HepG2 (cell line): ENCODE data around the gene CLEC16A. TPM values are rescaled to one million over a fixed set of nuclear protein-coding genes. Genes with fewer than 3 reads are reported as not detected.

ENCODE experiments used
- ATAC-seq: fragments of 200-7000 bp; cut with Tn5 transposase; 3 replicates; pipeline ENCODE4 v1.9.1; 2020; ENCODE audit warnings: mild to moderate bottlenecking, moderate library complexity
- BruUV-seq: library from RNA; stranded (reverse); fragments of 400-500 nt; replicated peaks from 2 replicates; lab custom pipeline; 2021; lab: Mats Ljungman, UMichigan
- CTCF ChIA-PET: fragments of 300-600 bp; formaldehyde crosslinking; extraction: SDS; loops from one replicate; lab custom pipeline; 2021; ENCODE audit warnings: low total read pairs, inconsistent platforms, low intra/inter-chr PET ratio; lab: Yijun Ruan, JAX
- POLR2A ChIA-PET: fragments of 350-600 bp; sonication (Branson Sonifier 250); formaldehyde crosslinking; loops from one replicate; lab custom pipeline; 2020; ENCODE audit warnings: antibody characterized with exemption, inconsistent platforms; lab: Yijun Ruan, JAX
- DNase-seq: peaks from one replicate; pipeline ENCODE4 v3.0.0-alpha.2; 2015; ENCODE audit warnings: low spot score
- FAIRE-seq: peaks from 3 replicates; lab custom pipeline; 2011; peaks lifted over from hg19 to GRCh38; lab: Jason Lieb, UNC
- H2AFZ ChIP-seq: one replicate; pipeline ENCODE4 v1.6.1; 2011; ENCODE audit warnings: low read length, inconsistent platforms
- H3K27ac ChIP-seq: fragments of 300-600 bp; 3 replicates; pipeline ENCODE4 v1.8.0; 2011; ENCODE audit warnings: mixed run types, mild to moderate bottlenecking, mixed read lengths, low read length, inconsistent platforms; ENCODE audit not compliant: insufficient read depth; ENCODE audit errors: extremely low read length
- H3K27me3 ChIP-seq, 2 experiments: fragments of 200-600 bp in 1 of 2; 2 replicates in 1 of 2; 3 replicates in 1 of 2; pipeline versions ENCODE4 v1.6.0 to v1.8.0; 2011; ENCODE audit warnings: low read length in 2 of 2, mild to moderate bottlenecking in 2 of 2, moderate library complexity in 2 of 2, inconsistent platforms in 1 of 2; ENCODE audit not compliant: insufficient read depth in 2 of 2, control insufficient read depth in 1 of 2
- H3K36me3 ChIP-seq, 2 experiments: fragments of 200-600 bp in 1 of 2; replicated peaks in 1 of 2; 2 replicates in 1 of 2; 3 replicates in 1 of 2; pipeline versions ENCODE4 v1.5.1 to v1.8.0; 2011; ENCODE audit warnings: low read length in 2 of 2, inconsistent platforms in 1 of 2; ENCODE audit not compliant: insufficient read depth in 2 of 2, control insufficient read depth in 1 of 2
- H3K4me1 ChIP-seq: 2 replicates; pipeline ENCODE4 v1.5.1; 2012; ENCODE audit warnings: low read length, inconsistent platforms; ENCODE audit not compliant: insufficient read depth
- H3K4me2 ChIP-seq: 2 replicates; pipeline ENCODE4 v1.6.0; 2011; ENCODE audit warnings: low read depth, low read length, inconsistent platforms
- H3K4me3 ChIP-seq, 3 experiments: fragments of 200-600 bp in 1 of 3; sonication (generic), shearing (Covaris generic) in 1 of 3; replicated peaks in 1 of 3; 2 replicates each; pipeline ENCODE4 v1.5.1; 2011 to 2016; ENCODE audit warnings: low read length in 3 of 3, inconsistent platforms in 2 of 3, low read depth in 2 of 3, mild to moderate bottlenecking in 2 of 3, control low read depth in 1 of 3, mixed read lengths in 1 of 3; ENCODE audit not compliant: insufficient read depth in 1 of 3
- H3K79me2 ChIP-seq: one replicate; pipeline ENCODE4 v1.6.1; 2011; ENCODE audit warnings: low read length, inconsistent platforms; ENCODE audit not compliant: insufficient read depth
- H3K9ac ChIP-seq: 2 replicates; pipeline ENCODE4 v1.6.0; 2011; ENCODE audit warnings: mild to moderate bottlenecking, low read depth, low read length, inconsistent platforms; ENCODE audit not compliant: insufficient read depth
- H3K9me3 ChIP-seq: 2 replicates; pipeline ENCODE4 v1.5.1; 2012; ENCODE audit warnings: mild to moderate bottlenecking, low read length
- H4K20me1 ChIP-seq: 2 replicates; pipeline ENCODE4 v1.6.0; 2011; ENCODE audit warnings: inconsistent platforms, mild to moderate bottlenecking, low read length, moderate library complexity; ENCODE audit not compliant: insufficient read depth
- ATF1 ChIP-seq: IDR thresholded peaks from 2 replicates; pipeline ENCODE4 v1.6.1; 2016; ENCODE audit warnings: mild to moderate bottlenecking, control low read depth
- KMT2B ChIP-seq: IDR thresholded peaks from 2 replicates; pipeline ENCODE4 v1.6.1; 2016; ENCODE audit warnings: missing genetic modification reagents, missing compliant biosample characterization
- NFE2L1 ChIP-seq: sonication (generic); formaldehyde crosslinking; IDR thresholded peaks from 2 replicates; pipeline ENCODE4 v1.4.0; 2020; ENCODE audit warnings: missing genetic modification reagents, mild to moderate bottlenecking, borderline replicate concordance
- SP2 ChIP-seq: sonication (generic); formaldehyde crosslinking; IDR thresholded peaks from 2 replicates; pipeline ENCODE4 v1.5.1; 2020; ENCODE audit warnings: mild to moderate bottlenecking, missing genetic modification reagents
- TEAD2 ChIP-seq: sonication (generic); formaldehyde crosslinking; IDR thresholded peaks from 2 replicates; pipeline ENCODE4 v1.9.0; 2021; ENCODE audit warnings: missing genetic modification reagents
- ZNF337 ChIP-seq: sonication (generic); formaldehyde crosslinking; IDR thresholded peaks from 2 replicates; pipeline ENCODE4 v1.5.1; 2020; ENCODE audit warnings: missing genetic modification reagents, low read depth, mild to moderate bottlenecking, borderline replicate concordance
- ZNF468 ChIP-seq: sonication (generic); formaldehyde crosslinking; IDR thresholded peaks from 2 replicates; pipeline ENCODE4 v1.8.0; 2022; ENCODE audit warnings: mild to moderate bottlenecking, moderate library complexity, missing genetic modification reagents
- ZNF605 ChIP-seq: sonication (generic); formaldehyde crosslinking; IDR thresholded peaks from 2 replicates; pipeline ENCODE4 v1.8.0; 2022; ENCODE audit warnings: mild to moderate bottlenecking, missing genetic modification reagents
- ZNF75D ChIP-seq: sonication (generic); formaldehyde crosslinking; IDR thresholded peaks from 2 replicates; pipeline ENCODE4 v1.8.1; 2023; ENCODE audit warnings: missing genetic modification reagents, mild to moderate bottlenecking, borderline replicate concordance
- ZNF839 ChIP-seq: sonication (generic); formaldehyde crosslinking; IDR thresholded peaks from 2 replicates; pipeline ENCODE4 v1.4.0; 2020; ENCODE audit warnings: missing genetic modification reagents, mild to moderate bottlenecking, borderline replicate concordance
- WGBS: methylation state at CpG from one replicate; pipeline ENCODE4 v1.1.6; 2017; ENCODE audit warnings: low lambda C conversion rate; 5-methylcytosine and 5-hydroxymethylcytosine counted together
- in situ Hi-C: cut with HindIII; loops from 2 replicates; pipeline ENCODE4 v1.10.0; 2017; ENCODE audit warnings: low pct_unique_long_range_greater_than_20kb; ENCODE audit not compliant: extremely low pct_ligation_motif_present
- intact Hi-C: fragments of 100-400 bp; cut with micrococcal nuclease; formaldehyde crosslinking; loops from one replicate; pipeline ENCODE4 v1.10.0; 2022; ENCODE audit not compliant: unreplicated experiment
- polyA plus RNA-seq, 8 experiments: library from polyadenylated mRNA; depleted of rRNA in 3 of 8; stranded (reverse) in 7 of 8; unstranded in 1 of 8; fragments of >200 nt; fragmentation: Illumina TruSeq in 4 of 8; extraction: Trizol in 4 of 8; gene quantifications; 2 replicates each; pipeline versions ENCODE4 v1.2.1 to v1.2.3, GENCODE V29; 2011 to 2016; ENCODE audit warnings: low read depth in 4 of 8, missing spikeins in 1 of 8, mixed read lengths in 1 of 8; ENCODE audit not compliant: insufficient read depth in 1 of 8
- total RNA-seq, 5 experiments: library from RNA; depleted of rRNA; stranded (reverse); fragments of >200 nt; fragmentation: Illumina TruSeq; extraction: Trizol; gene quantifications; 2 replicates each; pipeline ENCODE4 v1.2.3, GENCODE V29; 2016; ENCODE audit warnings: low read depth in 1 of 5
- TF ChIP-seq, protein P1 (sequence below): sonication (generic); formaldehyde crosslinking; IDR thresholded peaks from 2 replicates; pipeline ENCODE4 v1.8.0; 2022; ENCODE audit warnings: mild to moderate bottlenecking, missing genetic modification reagents, borderline replicate concordance
- TF ChIP-seq, protein P2 (sequence below): IDR thresholded peaks from 2 replicates; pipeline ENCODE4 v1.6.1; 2016

CLEC16A gene
- total and polyA plus RNA-seq, 2 of the 13 experiments (the other 11 are each of a cell fraction or from before 2014, with no cell fraction given): 8.5 to 10.3 TPM

- no peak for ATAC-seq
- WGBS: 57% methylated on average over 7 of the region's 7 CpGs
- Histone ChIP-seq H3K4me1 (no peaks in the 10 kb centered on the region), H3K4me2 (no peak overlapping the region), H3K27me3 (no peaks in the 10 kb centered on the region), H4K20me1 (no peaks in the 10 kb centered on the region), H3K4me3 (no peak overlapping the region), H3K36me3 (peaks cover 0 to 6% of the 10 kb centered on the region in 2 experiments; a peak in 2 of 5 replicates), H3K9me3 (no peaks in the 10 kb centered on the region), H2AFZ (no peak overlapping the region), H3K27ac (no peak overlapping the region), H3K9ac (no peak overlapping the region)
- CTCF ChIA-PET: no interaction called here
- no peak for DNase-seq
- no TSS peak for BruUV-seq
- in situ Hi-C loops (no loop called here), intact Hi-C loops (no loop called here)
- POLR2A ChIA-PET: no interaction called here
- TF ChIP-seq KMT2B (CRISPR knock-in tag) (no peak), ZNF468 (no peak), ZNF75D (CRISPR knock-in tag) (no peak), ZNF839 (CRISPR knock-in tag) (no peak), ZNF605 (CRISPR knock-in tag) (no peak), ATF1 (CRISPR knock-in tag) (no peak), TEAD2 (CRISPR knock-in tag) (no peak), SP2 (no peak), NFE2L1 (CRISPR knock-in tag) (no peak), ZNF337 (CRISPR knock-in tag) (no peak)
- TF ChIP-seq, protein P1, sequence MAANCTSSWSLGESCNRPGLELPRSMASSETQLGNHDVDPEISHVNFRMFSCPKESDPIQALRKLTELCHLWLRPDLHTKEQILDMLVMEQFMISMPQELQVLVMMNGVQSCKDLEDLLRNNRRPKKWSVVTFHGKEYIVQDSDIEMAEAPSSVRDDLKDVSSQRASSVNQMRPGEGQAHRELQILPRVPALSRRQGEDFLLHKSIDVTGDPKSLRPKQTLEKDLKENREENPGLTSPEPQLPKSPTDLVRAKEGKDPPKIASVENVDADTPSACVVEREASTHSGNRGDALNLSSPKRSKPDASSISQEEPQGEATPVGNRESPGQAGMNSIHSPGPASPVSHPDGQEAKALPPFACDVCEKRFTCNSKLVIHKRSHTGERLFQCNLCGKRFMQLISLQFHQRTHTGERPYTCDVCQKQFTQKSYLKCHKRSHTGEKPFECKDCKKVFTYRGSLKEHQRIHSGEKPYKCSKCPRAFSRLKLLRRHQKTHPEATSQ (CRISPR knock-in tag): no peak
- TF ChIP-seq, protein P2, sequence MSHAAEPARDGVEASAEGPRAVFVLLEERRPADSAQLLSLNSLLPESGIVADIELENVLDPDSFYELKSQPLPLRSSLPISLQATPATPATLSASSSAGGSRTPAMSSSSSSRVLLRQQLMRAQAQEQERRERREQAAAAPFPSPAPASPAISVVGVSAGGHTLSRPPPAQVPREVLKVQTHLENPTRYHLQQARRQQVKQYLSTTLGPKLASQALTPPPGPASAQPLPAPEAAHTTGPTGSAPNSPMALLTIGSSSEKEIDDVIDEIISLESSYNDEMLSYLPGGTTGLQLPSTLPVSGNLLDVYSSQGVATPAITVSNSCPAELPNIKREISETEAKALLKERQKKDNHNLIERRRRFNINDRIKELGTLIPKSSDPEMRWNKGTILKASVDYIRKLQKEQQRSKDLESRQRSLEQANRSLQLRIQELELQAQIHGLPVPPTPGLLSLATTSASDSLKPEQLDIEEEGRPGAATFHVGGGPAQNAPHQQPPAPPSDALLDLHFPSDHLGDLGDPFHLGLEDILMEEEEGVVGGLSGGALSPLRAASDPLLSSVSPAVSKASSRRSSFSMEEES: no peak
- TF ChIP-seq, all 625 proteins: peak for 0
- H3K79me2 ChIP-seq: no peaks in the 10 kb centered on the region
- no peak for FAIRE-seq
These were observed 217.6 kb downstream of the CLEC16A start for GRCh38 chr16:11161974-11162373.
